Endodermal cell (in vitro differentiated cells): ENCODE results near the gene ITGA2B. TPM values are rescaled to one million over a fixed set of nuclear protein-coding genes. Genes with fewer than 3 reads are reported as not detected.

Source experiments
- DNase-seq: peaks from one replicate; pipeline ENCODE4 v3.0.0-alpha.2; 2017
- H3K27ac ChIP-seq: 2 replicates; pipeline ENCODE4 v1.5.1; 2013; ENCODE audit warnings: mild to moderate bottlenecking, low read depth, low read length, moderate library complexity
- H3K27me3 ChIP-seq: 2 replicates; pipeline ENCODE4 v1.6.1; 2013; ENCODE audit warnings: mild to moderate bottlenecking, low read length, moderate library complexity; ENCODE audit not compliant: insufficient read depth, control insufficient read depth, poor library complexity, severe bottlenecking
- H3K36me3 ChIP-seq: 2 replicates; pipeline ENCODE4 v1.7.0; 2013; ENCODE audit warnings: mild to moderate bottlenecking, low read length, moderate library complexity; ENCODE audit not compliant: control insufficient read depth, insufficient read depth
- H3K4me1 ChIP-seq: one replicate; pipeline ENCODE4 v1.7.0; 2013; ENCODE audit warnings: low read length; ENCODE audit not compliant: control insufficient read depth, insufficient read depth
- H3K4me3 ChIP-seq: 2 replicates; pipeline ENCODE4 v1.5.1; 2013; ENCODE audit warnings: mild to moderate bottlenecking, low read length, moderate library complexity
- H3K9ac ChIP-seq: 2 replicates; pipeline ENCODE4 v1.6.1; 2013; ENCODE audit warnings: mild to moderate bottlenecking, low read length, moderate library complexity; ENCODE audit not compliant: poor library complexity, severe bottlenecking; ENCODE audit errors: extremely low read depth
- H3K9me3 ChIP-seq: 2 replicates; pipeline ENCODE4 v1.6.1; 2013; ENCODE audit warnings: mild to moderate bottlenecking, low read length, moderate library complexity; ENCODE audit not compliant: control insufficient read depth
- H3K27ac Mint-ChIP-seq: 2 replicates; pipeline ENCODE4 v1.8.0; 2020; ENCODE audit warnings: mixed read lengths
- H3K27me3 Mint-ChIP-seq: 2 replicates; pipeline ENCODE4 v1.8.0; 2021; ENCODE audit warnings: mild to moderate bottlenecking, mixed read lengths; ENCODE audit not compliant: insufficient read depth
- H3K36me3 Mint-ChIP-seq: 2 replicates; pipeline ENCODE4 v1.8.0; 2020; ENCODE audit warnings: low read depth, mixed read lengths
- H3K4me1 Mint-ChIP-seq: 2 replicates; pipeline ENCODE4 v1.8.0; 2020; ENCODE audit warnings: mixed read lengths
- H3K4me3 Mint-ChIP-seq: 2 replicates; pipeline ENCODE4 v1.8.0; 2020; ENCODE audit warnings: mild to moderate bottlenecking, moderate library complexity, mixed read lengths
- H3K9me3 Mint-ChIP-seq: 2 replicates; pipeline ENCODE4 v1.8.0; 2020; ENCODE audit warnings: mild to moderate bottlenecking, mixed read lengths
- CTCF ChIP-seq: fragments of 200-600 bp; sonication (generic); conservative IDR thresholded peaks from 2 replicates; pipeline ENCODE4 v1.5.0; 2021; ENCODE audit warnings: antibody characterized with exemption, mild to moderate bottlenecking
- WGBS, 2 experiments: methylation state at CpG; one replicate each; pipeline versions ENCODE4 v1.1.5 to v1.1.7; 2013; ENCODE audit warnings: missing lambda C conversion rate in 2 of 2, mixed read lengths in 1 of 2; ENCODE audit not compliant: insufficient coverage in 1 of 2, insufficient read length in 1 of 2; 5-methylcytosine and 5-hydroxymethylcytosine counted together
- total RNA-seq, 2 donors: library from RNA; stranded (reverse); fragmentation: NEBNext Ultra II Directional in 1 of 2; extraction: Animal tissue kit (Norgen Biotek cat#: 25700) in 1 of 2; gene quantifications; 2 replicates in 1 of 2; 3 replicates in 1 of 2; pipeline ENCODE4 v1.2.1, GENCODE V29; 2021

Gene ITGA2B
- total RNA-seq, 2 donors from 2014 or later: 5.2 to 8.5 TPM

GRCh38 chr17:44353672-44354331 is 35.6 kb downstream of the ITGA2B start:
- 32 to 44% methylated on average over 50 to 98 of the region's 98 CpGs for WGBS, 2 experiments
- no peaks in the 10 kb centered on the region for H3K9me3 Mint-ChIP-seq
- H3K4me3 Mint-ChIP-seq: peak overlapping the region; percentile 38
- Histone ChIP-seq H3K9me3 (no peaks in the 10 kb centered on the region), H3K27ac (no peak overlapping the region), H3K4me1 (no peaks in the 10 kb centered on the region), H3K9ac (no peak overlapping the region), H3K27me3 (no peaks in the 10 kb centered on the region), H3K36me3 (peaks cover 38% of the 10 kb centered on the region), H3K4me3 (no peak overlapping the region)
- H3K4me1 Mint-ChIP-seq: no peaks in the 10 kb centered on the region
- H3K27ac Mint-ChIP-seq: no peak overlapping the region
- TF ChIP-seq CTCF: no peak
- peaks cover 3% of the 10 kb centered on the region for H3K27me3 Mint-ChIP-seq
- H3K36me3 Mint-ChIP-seq: peaks cover 21% of the 10 kb centered on the region
- peak; percentile 83 for DNase-seq

- H3K9me3 Mint-ChIP-seq: no peaks in the 10 kb centered on the region
- no peak overlapping the region for H3K27ac Mint-ChIP-seq
- H3K4me1 Mint-ChIP-seq: no peaks in the 10 kb centered on the region
- H3K36me3 Mint-ChIP-seq: peaks cover 19% of the 10 kb centered on the region
- Histone ChIP-seq H3K9ac (no peak overlapping the region), H3K36me3 (peaks cover 32% of the 10 kb centered on the region), H3K27me3 (no peaks in the 10 kb centered on the region), H3K27ac (no peak overlapping the region), H3K4me3 (no peak overlapping the region), H3K4me1 (no peaks in the 10 kb centered on the region), H3K9me3 (no peaks in the 10 kb centered on the region)
- 66 to 82% methylated on average over 8 to 22 of the region's 22 CpGs for WGBS, 2 experiments
- no peak for DNase-seq
- H3K27me3 Mint-ChIP-seq: peaks cover 3% of the 10 kb centered on the region
- TF ChIP-seq CTCF: no peak
- H3K4me3 Mint-ChIP-seq: peak overlapping the region; percentile 43
Observed at GRCh38 chr17:44352828-44353671, 36.4 kb downstream of the ITGA2B start.

- Mint-ChIP-seq H3K27ac (no peak overlapping the region), H3K9me3 (no peaks in the 10 kb centered on the region), H3K4me3 (no peak overlapping the region), H3K4me1 (no peaks in the 10 kb centered on the region), H3K36me3 (peaks cover 19% of the 10 kb centered on the region), H3K27me3 (peaks cover 3% of the 10 kb centered on the region)
- no peak overlapping the region for H3K4me3 ChIP-seq
- WGBS, 2 experiments: 93 to 98% methylated on average over 22 to 36 of the region's 36 CpGs
- H3K9me3 ChIP-seq: no peaks in the 10 kb centered on the region
- H3K4me1 ChIP-seq: no peaks in the 10 kb centered on the region
- no peak overlapping the region for H3K9ac ChIP-seq
- H3K27ac ChIP-seq: no peak overlapping the region
- no peak for DNase-seq
- no peak for TF ChIP-seq CTCF
- H3K27me3 ChIP-seq: no peaks in the 10 kb centered on the region
- H3K36me3 ChIP-seq: peaks cover 28% of the 10 kb centered on the region
Observed at GRCh38 chr17:44351961-44352827, 37.3 kb downstream of the ITGA2B start.
